NCI-H1105 (cell line): ENCODE results near the gene TMEM132D.

Experiments
- DNase-seq: peaks from one replicate; lab custom pipeline; 2025; lab: John Stamatoyannopoulos, UW

TMEM132D gene

DNA sequence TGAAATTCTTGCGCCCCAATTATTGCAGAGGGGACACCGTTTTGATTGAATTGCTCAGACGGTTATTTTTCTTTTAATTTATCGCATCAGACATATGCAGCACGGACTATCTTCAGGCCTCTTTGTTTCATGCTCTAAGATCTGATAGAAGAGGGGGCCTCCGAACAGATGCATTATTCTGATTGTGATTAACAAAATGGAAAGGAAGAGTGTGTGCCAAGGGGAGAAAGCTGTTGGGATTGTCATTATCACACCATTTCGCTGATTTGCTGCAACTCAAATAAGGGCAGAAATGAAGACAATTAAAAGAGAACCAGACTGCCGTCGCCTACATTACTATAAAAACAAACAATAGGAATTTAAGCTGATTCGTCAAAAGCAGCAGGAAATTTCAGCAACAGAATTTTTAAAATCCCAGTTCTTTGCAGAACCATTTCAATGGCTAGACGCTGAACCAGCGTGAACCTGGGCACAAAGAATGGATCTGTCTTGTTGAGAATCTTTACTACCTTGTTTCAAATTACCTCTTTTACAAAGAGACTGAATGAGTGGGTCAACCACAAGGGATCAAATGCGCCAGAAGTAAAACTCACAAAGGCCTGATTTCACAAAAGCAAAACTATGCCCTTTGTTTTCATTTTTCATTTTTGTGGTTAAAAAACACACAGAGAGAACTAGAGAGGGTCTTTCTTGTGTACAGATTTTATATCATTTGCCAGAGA is 30.6 kb downstream of the TMEM132D start:
- DNase-seq, result no peak

DNA sequence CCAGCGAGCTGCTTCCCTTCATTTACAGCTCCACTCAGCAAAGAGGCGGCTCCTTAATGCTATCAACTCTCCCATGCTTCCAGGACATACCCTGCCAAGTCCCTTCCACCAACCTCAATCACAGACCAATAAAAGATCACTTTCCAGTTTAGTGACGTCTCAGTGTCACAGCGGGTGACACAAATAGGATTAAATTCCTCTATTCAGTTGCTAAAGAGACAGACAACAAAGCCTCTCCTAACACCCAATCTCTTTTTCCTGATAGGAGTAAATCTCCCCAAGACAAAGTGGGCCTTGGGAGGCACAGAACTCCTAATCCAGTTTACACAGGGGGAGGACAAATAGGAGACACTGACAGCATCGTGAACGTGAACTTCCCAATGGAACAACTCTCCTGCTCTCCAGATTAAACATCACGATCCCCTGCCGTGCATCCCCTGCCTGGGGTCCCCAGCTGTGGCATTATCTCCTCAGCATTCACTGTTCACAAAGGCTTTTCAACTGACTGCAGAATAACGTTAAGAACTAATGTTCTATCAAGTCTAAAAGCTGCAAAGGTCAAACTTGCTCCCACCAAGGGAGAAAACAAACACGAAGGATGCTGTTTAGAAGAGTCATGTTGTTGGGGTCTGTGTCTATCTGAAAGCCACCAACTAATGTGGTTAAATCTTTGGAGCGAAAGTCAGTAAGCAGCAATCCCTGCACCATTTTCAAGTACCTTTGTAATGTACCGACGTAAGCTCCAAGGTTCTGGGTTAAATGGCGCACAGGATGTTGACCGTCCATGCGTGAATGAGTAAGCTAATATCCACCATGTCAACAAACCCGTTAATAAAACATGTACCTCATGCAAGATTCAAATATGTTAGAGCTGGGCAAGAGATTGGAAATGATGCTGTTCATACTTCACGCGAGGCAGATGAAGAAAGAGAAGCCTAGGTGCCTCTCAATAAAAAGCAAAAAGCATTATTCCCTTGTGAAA is 31.5 kb downstream of the TMEM132D start:
- DNase-seq, result no peak

DNA sequence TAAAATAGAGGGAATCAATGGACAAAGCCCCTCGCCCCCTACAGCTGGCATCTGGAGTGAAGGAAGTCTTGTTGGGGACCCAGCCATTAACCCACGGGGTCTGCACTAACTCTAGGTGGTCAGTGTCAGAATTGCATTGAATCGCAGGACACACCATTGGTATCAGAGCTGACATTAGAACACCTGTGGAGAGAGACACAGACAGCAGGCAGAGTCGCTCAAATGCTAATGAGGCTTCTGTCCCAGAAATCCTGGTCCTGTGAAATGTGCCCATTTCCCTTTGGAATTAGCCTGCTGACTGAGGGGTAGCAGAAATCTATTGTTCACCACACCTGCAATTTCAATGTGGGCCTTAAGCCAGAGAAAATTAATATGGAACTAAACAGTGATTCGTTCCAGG is 33.0 kb downstream of the TMEM132D start:
- DNase-seq, result no peak

DNA sequence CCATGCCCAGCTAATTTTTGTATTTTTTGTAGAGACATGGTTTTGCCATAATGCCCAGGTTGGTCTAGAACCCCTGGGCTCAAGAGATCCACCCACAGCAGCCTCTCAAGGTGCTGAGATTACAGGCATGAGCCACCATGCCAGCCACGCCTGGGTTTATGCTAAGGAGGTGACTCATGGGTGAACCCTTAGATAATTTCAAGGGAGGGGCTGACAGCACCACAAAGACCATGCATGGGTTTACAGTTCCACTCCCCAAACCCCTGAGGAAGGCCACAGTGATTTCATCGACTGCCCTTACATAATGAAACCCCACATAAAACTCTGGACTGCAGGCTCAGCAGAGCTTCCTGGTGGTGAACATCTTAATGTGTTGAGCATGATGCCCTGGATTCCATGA is 33.7 kb downstream of the TMEM132D start:
- DNase-seq, result no peak

DNA sequence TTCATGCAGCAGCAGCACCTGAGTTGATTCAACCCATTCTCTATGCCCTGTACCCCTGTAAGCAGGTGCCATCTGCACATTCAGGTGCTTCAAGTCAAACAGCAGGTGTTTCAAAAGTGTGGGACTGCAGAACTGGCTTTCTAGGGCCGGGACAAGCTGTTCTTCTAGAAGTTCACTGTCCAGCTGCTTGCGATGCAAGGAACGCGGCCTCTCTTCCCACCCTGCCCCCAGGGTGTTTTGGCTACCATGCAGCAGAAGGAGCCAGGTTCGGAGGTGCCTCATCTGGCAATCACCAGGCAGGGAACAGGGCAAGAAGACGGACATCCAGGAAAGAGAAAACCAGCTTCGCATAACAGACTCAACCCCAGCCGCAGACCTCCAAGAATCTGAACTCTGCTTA is 35.2 kb downstream of the TMEM132D start:
- DNase-seq, result no peak

DNA sequence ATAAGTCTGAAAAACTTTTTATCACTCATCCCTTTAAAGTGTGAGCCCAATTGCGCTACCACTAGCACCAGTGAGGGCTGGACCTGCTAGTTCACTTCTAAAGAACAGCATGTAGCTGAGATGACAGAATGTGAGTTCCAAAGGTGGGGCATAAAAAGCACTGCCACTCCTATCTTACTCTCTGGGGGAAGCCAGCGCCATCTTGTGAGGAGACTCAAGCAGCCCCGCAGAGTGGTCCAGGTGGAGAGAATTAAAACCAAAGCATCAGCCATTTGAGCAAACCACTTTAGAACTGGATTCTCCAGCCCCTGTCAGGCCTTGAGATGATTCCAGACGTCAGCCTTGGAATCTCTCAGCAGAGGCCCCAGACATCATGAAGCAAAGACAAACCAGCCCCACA is 39.9 kb downstream of the TMEM132D start:
- DNase-seq, result no peak

DNA sequence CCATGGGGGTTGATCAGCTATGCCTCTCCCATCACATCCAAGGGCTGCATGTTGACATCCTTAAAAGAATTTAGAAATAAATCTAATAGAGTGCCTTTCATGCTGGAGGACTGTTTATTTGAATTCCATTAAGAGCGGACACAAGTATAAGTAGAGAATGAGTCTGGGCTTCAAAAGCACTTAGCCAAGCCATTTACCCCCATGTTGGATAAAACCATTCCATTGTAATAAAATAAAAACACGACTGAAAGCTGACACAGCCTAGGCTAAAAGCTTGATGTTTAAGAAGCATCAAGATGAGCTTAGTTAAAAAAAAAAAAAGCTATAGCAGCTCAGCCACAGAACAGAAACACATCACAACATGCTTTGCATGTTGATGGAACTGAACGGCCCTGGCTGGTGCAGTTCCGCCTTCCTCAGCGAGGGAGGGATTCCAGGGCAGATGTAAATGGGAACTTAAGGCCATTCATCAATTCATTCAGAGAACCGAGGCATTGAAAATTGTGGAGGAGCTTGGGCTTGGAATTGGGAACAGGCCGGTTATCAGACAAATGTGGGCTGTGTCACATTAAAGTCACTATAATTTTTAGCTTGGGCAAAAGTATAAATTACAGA is 41.2 kb downstream of the TMEM132D start:
- no peak for DNase-seq

DNA sequence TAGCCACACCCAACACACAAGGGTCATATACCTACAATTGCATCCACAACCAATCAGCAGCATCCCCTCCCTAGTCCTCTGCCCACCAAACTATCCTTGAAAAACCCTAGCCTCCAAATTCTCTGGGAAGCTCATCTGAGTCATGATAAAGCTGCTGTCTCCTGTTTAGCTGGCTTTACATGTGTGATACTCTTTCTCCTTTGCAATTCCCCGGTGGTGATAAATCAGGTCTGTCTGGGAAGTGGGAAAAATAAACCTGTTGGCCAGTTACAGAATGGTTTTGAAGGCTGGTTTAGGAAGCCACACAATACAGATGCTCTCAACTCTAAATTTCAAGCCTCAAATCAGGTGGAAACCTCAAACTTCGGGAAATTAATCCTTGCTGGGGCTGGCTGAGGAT is 41.9 kb downstream of the TMEM132D start:
- DNase-seq, result no peak

DNA sequence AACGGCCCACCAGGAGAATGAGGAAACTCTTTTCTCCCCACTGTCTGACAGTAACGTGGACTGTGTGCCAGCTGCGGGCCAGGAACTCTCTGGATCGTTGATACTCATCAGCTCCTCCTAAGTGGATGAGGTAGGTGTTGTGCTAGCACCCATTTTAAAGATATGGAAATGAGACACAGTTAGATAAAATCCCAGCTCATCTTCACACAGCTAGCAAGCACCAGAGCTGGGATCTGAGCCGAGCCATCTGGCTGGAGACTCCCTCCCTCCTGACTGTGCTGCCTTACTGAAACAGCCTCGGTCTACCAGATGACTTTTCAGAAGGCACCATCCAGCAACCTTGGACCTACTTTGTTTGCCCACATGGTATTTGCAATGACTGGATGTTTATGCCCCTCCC is 49.2 kb downstream of the TMEM132D start:
- no peak for DNase-seq

DNA sequence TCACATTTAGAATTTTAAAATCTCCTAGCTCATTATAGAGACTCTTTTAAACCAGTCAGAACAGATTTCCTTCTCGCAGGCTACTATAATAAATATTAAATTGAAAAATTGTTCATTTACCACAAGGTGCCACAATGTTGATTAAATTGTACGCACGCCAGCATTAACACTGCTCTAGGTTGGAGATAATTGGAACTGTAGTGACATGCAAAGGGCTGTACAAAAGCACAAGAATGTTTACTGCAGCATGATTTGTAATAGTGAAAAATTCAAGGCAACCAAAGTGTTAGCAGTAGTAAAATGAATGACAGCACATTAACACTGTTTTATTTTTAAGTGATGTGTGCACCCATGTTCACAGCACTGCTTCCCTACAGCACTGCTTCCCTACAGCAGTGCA is 52.5 kb downstream of the TMEM132D start:
- DNase-seq, result no peak

DNA sequence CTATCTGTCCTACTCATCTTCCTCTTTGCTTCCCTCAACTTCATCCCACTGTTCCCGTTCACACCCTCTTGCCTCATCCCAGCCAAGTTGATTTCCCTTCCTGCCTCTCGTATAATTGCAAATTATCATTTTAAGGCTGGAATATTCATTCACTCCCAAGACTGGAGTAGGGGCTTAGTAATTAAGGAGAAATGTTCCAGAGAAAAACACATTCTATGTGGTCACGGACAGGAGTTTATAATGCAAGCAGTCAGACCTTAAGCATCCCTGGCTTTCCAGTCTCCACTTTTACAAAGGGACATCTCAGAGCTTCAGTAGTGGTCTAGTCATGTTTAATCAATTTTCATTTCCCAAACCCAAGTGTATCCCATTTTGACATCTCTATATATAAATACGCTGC is 54.9 kb downstream of the TMEM132D start:
- DNase-seq, result no peak

DNA sequence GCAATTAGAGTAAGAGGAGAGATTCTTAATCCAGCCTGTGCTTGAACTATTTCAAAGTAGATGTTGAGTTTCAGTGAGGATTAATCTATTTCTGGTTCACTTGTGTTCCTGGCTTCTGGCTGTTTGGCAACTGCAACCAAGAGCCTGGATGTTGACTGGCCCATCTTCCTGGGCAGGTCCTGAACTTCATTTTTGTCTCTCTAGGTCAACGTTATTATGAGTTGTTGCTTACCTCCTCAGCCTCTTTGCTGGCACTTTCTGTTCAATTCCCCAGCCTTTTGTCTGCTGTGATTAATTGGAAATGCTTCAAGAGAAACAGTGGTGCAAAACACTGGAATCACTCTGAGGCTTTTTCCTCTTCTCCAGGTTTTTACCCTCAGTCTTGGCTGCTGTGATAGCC is 56.8 kb downstream of the TMEM132D start:
- no peak for DNase-seq

DNA sequence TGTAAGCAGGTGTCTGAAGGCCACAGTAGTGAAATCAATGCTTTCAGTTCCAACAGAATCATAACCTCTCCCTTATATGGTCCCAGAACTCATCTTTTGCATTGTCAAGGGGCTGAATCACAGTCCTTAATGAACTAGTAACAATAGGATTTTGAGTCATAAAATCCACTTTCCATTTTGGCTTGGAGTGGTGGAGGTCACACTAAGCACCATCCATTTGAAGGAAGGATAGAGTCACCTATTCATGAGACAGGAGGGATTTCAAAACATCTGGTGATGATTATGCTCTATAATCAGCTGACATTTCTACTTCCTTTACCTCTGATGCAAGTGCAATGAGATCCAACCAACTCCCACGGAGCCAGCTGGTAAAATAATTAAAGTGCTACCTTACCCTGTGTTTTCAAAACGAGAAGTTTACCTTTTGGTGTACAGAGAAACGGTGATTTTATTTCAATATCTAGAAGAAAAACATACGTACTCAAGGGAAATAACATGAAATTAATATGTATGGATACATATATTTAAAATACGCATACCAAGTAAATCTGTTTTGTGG is 59.1 kb downstream of the TMEM132D start:
- no peak for DNase-seq

DNA sequence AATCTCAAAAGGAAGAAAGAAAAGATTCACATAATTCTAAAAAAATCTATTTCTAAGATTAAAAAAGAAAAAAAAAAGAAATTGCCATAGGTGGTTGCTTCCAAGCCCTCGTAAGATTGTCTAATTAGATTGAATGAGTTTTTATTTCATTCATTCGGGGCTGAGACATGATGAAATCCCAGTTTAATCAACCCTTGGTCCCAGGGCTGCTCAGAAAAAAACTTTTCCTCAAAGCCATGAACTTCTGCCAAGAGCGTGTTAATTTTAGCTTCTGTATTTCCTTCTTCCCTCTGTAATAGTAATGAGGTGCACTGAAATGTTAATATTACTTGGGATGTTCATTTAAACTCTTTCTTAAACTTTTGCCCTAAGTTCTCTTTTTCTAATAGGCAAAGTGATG is 62.6 kb downstream of the TMEM132D start:
- DNase-seq, result no peak

DNA sequence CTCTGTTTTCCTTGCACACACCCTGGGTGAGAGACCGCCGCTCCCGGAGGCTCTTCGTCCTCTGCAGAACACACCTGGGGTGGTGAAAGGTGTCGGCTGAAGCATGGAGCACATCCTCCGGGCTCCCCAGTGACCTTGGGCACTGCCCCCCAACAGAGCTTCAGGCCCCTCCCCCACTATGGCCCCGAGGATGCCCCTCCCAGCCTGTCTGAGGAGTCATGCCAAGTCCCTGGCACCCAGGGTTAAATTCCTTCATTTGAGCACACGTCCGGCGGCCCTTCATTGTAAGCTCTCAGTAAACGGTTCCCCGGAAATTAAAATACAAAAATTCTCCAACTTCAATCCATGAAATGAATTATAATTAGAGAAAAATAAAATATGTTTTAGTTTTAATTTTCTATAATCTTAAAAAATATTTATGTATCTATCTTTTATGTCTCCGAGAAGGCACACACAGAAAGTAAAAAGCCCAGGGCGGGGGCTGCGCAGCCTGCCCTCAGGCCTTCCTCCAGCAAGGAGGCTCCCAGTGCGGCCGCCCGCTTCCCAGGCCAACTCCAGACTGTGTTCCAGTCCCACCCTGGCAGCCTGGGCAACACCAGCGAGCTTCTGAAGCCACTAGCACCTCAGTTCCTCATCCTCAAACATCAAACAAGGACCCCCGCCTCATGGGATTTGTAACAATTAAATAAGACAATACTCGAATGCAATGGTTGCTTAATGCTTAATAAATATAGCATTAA is 63.5 kb downstream of the TMEM132D start:
- DNase-seq, result no peak

DNA sequence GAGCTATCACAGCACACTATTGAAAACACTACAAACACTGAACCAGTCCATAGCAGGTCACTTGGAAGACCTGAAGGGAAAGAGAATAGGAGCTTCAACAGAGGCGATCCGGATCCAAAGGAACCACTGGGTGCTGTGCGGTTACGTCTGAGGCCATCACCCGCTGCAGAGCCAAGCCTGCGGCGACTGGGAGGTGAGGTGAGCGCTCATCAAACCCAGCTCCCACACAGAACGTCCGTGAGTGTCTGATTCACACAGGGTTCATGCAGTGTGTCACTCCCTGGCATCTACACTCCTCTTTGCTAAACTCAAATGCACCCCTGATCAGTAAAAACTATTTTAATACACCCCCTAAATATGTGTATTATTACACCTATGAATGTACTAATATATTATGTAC is 64.1 kb downstream of the TMEM132D start:
- no peak for DNase-seq

DNA sequence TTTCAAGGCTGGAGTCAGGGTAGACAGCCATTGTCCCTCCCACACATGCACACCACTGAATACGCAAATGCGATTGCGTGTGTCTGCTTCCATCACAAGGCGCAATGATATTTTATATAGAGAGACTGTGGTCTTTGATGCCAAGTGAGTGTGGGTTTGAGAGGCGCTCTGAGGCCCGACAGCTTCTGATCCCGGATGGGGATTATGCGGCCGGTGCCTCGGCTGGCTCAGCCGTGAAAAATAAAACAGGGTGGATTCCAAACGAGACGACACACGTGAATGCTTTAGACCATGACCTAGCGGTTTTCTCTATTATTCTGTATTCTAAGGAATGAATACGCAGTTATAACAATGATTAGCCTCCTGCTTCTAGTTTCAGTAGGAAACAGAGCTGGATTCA is 72.5 kb downstream of the TMEM132D start:
- no peak for DNase-seq

DNA sequence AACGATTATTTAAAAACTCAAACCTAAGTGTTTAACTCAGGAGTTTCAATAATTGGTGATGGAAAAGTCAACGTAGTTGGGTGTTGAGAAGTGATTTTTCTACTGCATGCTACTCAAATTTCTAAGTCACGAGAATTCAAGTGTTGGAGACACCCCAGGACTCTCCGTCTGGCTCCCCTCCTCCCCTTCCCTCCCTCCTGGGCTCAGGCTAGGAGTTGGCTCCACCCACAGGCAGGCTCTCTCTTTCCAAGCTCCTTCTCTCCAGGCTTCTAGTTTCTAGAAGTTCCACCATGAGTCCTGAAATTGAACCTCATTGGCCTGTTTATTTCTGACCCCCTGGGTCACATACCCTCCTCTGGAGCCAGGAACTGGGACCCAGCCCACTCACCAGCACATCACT is 73.0 kb downstream of the TMEM132D start:
- no peak for DNase-seq

DNA sequence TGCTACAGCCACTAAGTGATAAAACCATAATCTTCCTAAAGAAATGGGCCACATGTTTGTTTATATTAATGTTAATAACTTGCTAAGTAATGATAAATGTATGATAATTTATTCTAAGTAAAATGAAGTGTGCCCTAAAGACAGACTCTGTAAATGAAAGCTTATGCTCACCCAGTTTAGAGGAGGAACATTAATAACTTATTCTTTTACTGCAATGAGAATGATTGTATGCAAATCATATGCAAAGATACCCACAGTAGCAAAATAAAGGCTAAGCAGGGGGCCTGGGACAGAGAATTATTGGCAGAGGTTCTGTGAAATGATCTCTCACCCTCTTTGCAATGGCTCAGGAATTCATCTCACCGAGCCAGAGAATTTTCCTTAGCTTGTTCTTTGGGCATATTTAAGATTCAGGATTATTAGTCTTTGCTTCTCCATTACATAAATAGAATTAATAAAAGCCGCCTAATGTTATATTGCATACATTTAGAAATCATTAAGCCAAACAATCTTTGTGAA is 75.9 kb downstream of the TMEM132D start:
- no peak for DNase-seq

DNA sequence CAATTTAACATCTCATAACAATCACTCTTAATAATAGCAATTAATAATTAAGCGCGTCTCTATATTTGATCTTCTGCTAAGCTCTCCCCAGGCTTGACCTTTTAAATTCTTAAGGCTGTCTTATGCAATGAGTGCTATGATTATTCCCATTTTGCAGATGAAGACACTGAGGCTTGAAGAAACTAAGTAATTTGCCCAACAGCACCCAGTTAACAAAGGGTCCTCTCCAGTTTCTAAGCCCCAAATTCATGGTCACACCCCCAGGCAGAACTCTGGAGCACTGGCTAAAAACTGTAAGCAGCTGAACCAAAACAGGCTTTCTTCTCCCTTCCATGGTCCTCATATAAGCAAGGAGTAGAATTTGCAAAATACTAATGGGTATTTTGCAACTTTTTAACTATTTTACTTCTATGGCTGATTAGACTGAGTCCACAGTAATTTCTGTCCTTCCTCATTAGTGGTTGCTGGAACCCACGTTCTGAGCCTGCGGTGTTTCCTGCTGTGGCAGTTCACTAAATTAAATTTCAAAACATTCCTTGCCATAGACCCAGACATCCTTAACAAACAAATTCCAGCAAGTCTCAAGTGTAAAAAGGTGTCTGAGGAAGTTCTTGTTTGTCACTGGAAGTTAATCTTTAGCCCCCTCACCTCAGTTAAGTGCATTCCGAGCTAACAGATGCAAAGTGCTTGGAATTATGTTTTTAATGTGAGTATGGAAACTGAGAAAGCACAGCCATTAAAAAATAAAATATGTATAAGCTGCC is 76.5 kb downstream of the TMEM132D start:
- DNase-seq, result no peak

DNA sequence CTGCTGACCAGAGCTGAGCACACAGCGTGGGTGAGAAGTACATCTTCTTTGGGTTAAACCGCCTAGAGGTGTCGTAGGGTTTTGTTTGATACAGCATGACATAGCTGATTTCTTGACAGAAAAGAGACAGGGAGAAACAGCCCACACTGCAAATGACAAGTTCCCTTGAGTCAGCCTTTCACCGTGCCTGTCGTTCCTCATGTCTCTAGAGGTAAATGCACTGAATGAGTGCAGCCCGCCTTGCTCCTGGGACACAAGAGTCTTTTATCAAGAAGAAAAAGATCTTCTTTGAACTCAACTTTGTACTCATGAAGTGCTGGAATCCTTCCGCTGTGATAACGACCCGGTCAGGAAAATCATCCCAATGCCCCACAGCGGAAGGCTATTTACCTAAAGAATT is 77.6 kb downstream of the TMEM132D start:
- no peak for DNase-seq
